Mammary epithelial cell (primary cell): ENCODE data around the gene LRRC52.

Source experiments
- EZH2 ChIP-seq: IDR thresholded peaks from 2 replicates; pipeline ENCODE4 v1.6.1; 2012; ENCODE audit warnings: low read length, inconsistent platforms, borderline replicate concordance
- TF ChIP-seq, protein P1 (sequence below), 2 donors: IDR thresholded peaks in 1 of 2; conservative IDR thresholded peaks in 1 of 2; 2 replicates each; pipeline ENCODE4 v1.5.1; 2011 to 2012; ENCODE audit warnings: inconsistent platforms in 2 of 2, low read length in 2 of 2, mild to moderate bottlenecking in 2 of 2, control low read depth in 1 of 2, low read depth in 1 of 2; ENCODE audit not compliant: insufficient read depth in 1 of 2; ENCODE audit errors: extremely low read depth in 1 of 2

GRCh38 chr1:165600793-165601192, 57.0 kb downstream of the LRRC52 start:
- TF ChIP-seq, protein P1, sequence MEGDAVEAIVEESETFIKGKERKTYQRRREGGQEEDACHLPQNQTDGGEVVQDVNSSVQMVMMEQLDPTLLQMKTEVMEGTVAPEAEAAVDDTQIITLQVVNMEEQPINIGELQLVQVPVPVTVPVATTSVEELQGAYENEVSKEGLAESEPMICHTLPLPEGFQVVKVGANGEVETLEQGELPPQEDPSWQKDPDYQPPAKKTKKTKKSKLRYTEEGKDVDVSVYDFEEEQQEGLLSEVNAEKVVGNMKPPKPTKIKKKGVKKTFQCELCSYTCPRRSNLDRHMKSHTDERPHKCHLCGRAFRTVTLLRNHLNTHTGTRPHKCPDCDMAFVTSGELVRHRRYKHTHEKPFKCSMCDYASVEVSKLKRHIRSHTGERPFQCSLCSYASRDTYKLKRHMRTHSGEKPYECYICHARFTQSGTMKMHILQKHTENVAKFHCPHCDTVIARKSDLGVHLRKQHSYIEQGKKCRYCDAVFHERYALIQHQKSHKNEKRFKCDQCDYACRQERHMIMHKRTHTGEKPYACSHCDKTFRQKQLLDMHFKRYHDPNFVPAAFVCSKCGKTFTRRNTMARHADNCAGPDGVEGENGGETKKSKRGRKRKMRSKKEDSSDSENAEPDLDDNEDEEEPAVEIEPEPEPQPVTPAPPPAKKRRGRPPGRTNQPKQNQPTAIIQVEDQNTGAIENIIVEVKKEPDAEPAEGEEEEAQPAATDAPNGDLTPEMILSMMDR (conservative IDR thresholded peaks at IDR 0.05 in 1 of 2, IDR thresholded peaks at IDR 0.05 in 1 of 2; ENCODE audit: extremely low read depth in 1 of 2, insufficient read depth in 1 of 2, low read depth in 1 of 2, low read length in 2 of 2) = no peak
- TF ChIP-seq EZH2 = no peak
